ENCODE results near the gene PDIA6. TPM values are rescaled to one million over a fixed set of nuclear protein-coding genes. Genes with fewer than 3 reads are reported as not detected.

Gene PDIA6
- total and polyA plus RNA-seq, 2 donors (not counting 1 experiment from before 2014, with no cell fraction given) = 420 to 491 TPM

DNA sequence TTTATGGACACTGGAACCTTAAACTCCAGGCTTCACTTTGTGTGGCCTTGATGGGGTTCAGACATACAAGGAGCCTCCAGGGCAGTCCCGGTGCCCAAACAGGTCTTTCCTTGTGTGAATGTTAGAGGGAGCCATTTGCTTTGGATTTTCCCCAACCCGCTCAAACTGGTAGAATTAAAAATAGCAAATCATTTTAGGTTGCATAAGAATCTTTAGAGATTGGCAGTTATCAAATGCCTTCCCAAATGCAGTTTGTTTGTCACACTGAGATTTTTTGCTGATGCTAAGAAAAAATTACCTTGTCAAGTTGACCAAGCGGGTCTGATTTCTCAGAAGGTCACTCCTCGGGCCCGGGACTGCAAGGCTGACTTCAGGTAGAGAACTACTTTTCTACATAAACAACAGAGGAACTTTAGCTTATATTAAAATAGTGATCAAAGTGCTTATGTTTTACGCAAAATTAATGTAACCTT, 54.7 kb downstream of the PDIA6 start:
- H3K4me2 ChIP-seq (ENCODE audit: extremely low read depth, insufficient read depth, low read length) = no peak overlapping the region
- no peaks in the 10 kb centered on the region for H3K9me3 ChIP-seq (ENCODE audit: control insufficient read depth, insufficient read depth, low read depth, low read length)
- H3K27me3 ChIP-seq (ENCODE audit: control insufficient read depth, insufficient read depth, low read length) = no peaks in the 10 kb centered on the region
- no peaks in the 10 kb centered on the region for H4K20me1 ChIP-seq (ENCODE audit: control insufficient read depth, extremely low read depth, insufficient read depth, low read length)
- no peaks in the 10 kb centered on the region for H3K79me2 ChIP-seq (ENCODE audit: control insufficient read depth, insufficient read depth, low read length)
- no peak for TF ChIP-seq EZH2 (IDR thresholded peaks at IDR 0.05; ENCODE audit: low read length, missing control alignments)
- TF ChIP-seq, protein P1, sequence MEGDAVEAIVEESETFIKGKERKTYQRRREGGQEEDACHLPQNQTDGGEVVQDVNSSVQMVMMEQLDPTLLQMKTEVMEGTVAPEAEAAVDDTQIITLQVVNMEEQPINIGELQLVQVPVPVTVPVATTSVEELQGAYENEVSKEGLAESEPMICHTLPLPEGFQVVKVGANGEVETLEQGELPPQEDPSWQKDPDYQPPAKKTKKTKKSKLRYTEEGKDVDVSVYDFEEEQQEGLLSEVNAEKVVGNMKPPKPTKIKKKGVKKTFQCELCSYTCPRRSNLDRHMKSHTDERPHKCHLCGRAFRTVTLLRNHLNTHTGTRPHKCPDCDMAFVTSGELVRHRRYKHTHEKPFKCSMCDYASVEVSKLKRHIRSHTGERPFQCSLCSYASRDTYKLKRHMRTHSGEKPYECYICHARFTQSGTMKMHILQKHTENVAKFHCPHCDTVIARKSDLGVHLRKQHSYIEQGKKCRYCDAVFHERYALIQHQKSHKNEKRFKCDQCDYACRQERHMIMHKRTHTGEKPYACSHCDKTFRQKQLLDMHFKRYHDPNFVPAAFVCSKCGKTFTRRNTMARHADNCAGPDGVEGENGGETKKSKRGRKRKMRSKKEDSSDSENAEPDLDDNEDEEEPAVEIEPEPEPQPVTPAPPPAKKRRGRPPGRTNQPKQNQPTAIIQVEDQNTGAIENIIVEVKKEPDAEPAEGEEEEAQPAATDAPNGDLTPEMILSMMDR (conservative IDR thresholded peaks at IDR 0.05 in 1 of 2, IDR thresholded peaks at IDR 0.05 in 1 of 2; ENCODE audit: low read depth in 1 of 2, low read length in 2 of 2) = no peak
- H2AFZ ChIP-seq (ENCODE audit: low read length) = no peak overlapping the region
- no peak overlapping the region for H3K9ac ChIP-seq (ENCODE audit: insufficient read depth, low read length)
- no peak overlapping the region for H3K4me3 ChIP-seq (replicated peaks in 1 of 4; ENCODE audit: control extremely low read depth in 1 of 4, insufficient read depth in 1 of 4, low read depth in 3 of 4, low read length in 4 of 4)
- H3K27ac ChIP-seq (ENCODE audit: insufficient read depth, low read length) = no peak overlapping the region
- H3K4me1 ChIP-seq (ENCODE audit: control insufficient read depth, extremely low read depth, insufficient read depth, low read length) = peaks cover 2% of the 10 kb centered on the region
- no peak for DNase-seq (ENCODE audit: low read depth in 2 of 2)
- H3K36me3 ChIP-seq (ENCODE audit: control insufficient read depth, insufficient read depth, low read length) = no peaks in the 10 kb centered on the region

DNA sequence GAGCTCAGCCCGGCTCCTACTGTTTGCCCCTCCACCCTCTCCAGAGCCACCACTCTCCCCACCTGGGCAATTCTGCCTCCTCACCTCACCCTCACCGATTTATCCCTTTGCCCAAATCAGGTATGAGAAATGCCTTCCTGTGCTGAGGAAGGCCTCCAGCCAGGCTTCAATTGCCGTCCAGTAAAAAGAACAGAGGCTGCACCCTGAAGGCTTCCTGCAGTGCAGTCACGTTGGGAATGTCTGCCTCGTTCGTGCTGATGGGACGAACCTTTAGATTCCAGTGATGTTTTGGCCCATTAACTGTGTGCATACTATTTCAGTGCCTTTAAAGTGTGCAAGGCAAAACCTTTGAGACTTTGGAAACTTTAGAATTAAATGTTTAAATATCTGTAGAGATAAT, 57.0 kb downstream of the PDIA6 start:
- Histone ChIP-seq H3K36me3 (ENCODE audit: control insufficient read depth, insufficient read depth, low read length) (no peaks in the 10 kb centered on the region), H3K4me1 (ENCODE audit: control insufficient read depth, extremely low read depth, insufficient read depth, low read length) (no peaks in the 10 kb centered on the region), H4K20me1 (ENCODE audit: control insufficient read depth, extremely low read depth, insufficient read depth, low read length) (no peaks in the 10 kb centered on the region), H3K4me2 (ENCODE audit: extremely low read depth, insufficient read depth, low read length) (no peak overlapping the region), H3K79me2 (ENCODE audit: control insufficient read depth, insufficient read depth, low read length) (no peaks in the 10 kb centered on the region), H3K27me3 (ENCODE audit: control insufficient read depth, insufficient read depth, low read length) (no peaks in the 10 kb centered on the region), H3K27ac (ENCODE audit: insufficient read depth, low read length) (no peak overlapping the region), H3K9ac (ENCODE audit: insufficient read depth, low read length) (no peak overlapping the region), H3K4me3 (replicated peaks in 1 of 4; ENCODE audit: control extremely low read depth in 1 of 4, insufficient read depth in 1 of 4, low read depth in 3 of 4, low read length in 4 of 4) (no peak overlapping the region), H2AFZ (ENCODE audit: low read length) (no peak overlapping the region), H3K9me3 (ENCODE audit: control insufficient read depth, insufficient read depth, low read depth, low read length) (no peaks in the 10 kb centered on the region)
- TF ChIP-seq, protein P1 (conservative IDR thresholded peaks at IDR 0.05 in 1 of 2, IDR thresholded peaks at IDR 0.05 in 1 of 2; ENCODE audit: low read depth in 1 of 2, low read length in 2 of 2) = no peak
- TF ChIP-seq EZH2 (IDR thresholded peaks at IDR 0.05; ENCODE audit: low read length, missing control alignments) = no peak
- DNase-seq (ENCODE audit: low read depth in 2 of 2) = no peak

DNA sequence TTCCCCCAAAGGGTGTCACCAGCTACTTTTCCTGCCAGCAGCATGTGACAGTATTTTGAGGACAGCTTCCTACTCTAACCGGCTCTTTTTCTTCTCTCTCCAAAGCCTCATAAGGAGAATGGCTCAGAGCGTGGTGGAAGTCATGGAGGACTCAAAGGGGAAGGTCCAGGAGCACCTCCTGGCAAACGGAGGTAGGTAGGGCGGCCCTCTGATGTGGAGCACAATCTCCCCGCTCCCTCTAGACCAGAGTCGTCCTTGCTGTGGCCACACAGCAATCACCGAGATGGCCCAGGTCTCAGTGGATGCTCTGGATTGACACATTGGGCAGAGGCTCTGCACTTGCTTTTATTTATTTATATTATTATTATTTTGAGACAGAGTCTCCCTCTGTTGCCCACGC, 58.7 kb downstream of the PDIA6 start:
- H3K79me2 ChIP-seq (ENCODE audit: control insufficient read depth, insufficient read depth, low read length) = no peaks in the 10 kb centered on the region
- no peaks in the 10 kb centered on the region for H3K9me3 ChIP-seq (ENCODE audit: control insufficient read depth, insufficient read depth, low read depth, low read length)
- no peaks in the 10 kb centered on the region for H3K36me3 ChIP-seq (ENCODE audit: control insufficient read depth, insufficient read depth, low read length)
- no peaks in the 10 kb centered on the region for H4K20me1 ChIP-seq (ENCODE audit: control insufficient read depth, extremely low read depth, insufficient read depth, low read length)
- H3K4me2 ChIP-seq (ENCODE audit: extremely low read depth, insufficient read depth, low read length) = no peak overlapping the region
- no peak for DNase-seq (ENCODE audit: low read depth in 2 of 2)
- H3K9ac ChIP-seq (ENCODE audit: insufficient read depth, low read length) = no peak overlapping the region
- no peak overlapping the region for H2AFZ ChIP-seq (ENCODE audit: low read length)
- no peaks in the 10 kb centered on the region for H3K4me1 ChIP-seq (ENCODE audit: control insufficient read depth, extremely low read depth, insufficient read depth, low read length)
- TF ChIP-seq, protein P1 (conservative IDR thresholded peaks at IDR 0.05 in 1 of 2, IDR thresholded peaks at IDR 0.05 in 1 of 2; ENCODE audit: low read depth in 1 of 2, low read length in 2 of 2) = no peak
- TF ChIP-seq EZH2 (IDR thresholded peaks at IDR 0.05; ENCODE audit: low read length, missing control alignments) = no peak
- no peak overlapping the region for H3K27ac ChIP-seq (ENCODE audit: insufficient read depth, low read length)
- H3K27me3 ChIP-seq (ENCODE audit: control insufficient read depth, insufficient read depth, low read length) = peaks cover 3% of the 10 kb centered on the region
- no peak overlapping the region for H3K4me3 ChIP-seq (replicated peaks in 1 of 4; ENCODE audit: control extremely low read depth in 1 of 4, insufficient read depth in 1 of 4, low read depth in 3 of 4, low read length in 4 of 4)

Data from fibroblast of lung (primary cell).